ENCODE measurements around the gene SLC50A1. TPM values are rescaled to one million over a fixed set of nuclear protein-coding genes. Genes with fewer than 3 reads are reported as not detected.
A peak's percentile ranks its signal among the peaks of the same experiment; 100 is the strongest.

The SLC50A1 gene
- polyA plus RNA-seq, 2 of the 4 experiments (the other 2 are of a cell fraction), result 28.2 to 39.4 TPM

DNA sequence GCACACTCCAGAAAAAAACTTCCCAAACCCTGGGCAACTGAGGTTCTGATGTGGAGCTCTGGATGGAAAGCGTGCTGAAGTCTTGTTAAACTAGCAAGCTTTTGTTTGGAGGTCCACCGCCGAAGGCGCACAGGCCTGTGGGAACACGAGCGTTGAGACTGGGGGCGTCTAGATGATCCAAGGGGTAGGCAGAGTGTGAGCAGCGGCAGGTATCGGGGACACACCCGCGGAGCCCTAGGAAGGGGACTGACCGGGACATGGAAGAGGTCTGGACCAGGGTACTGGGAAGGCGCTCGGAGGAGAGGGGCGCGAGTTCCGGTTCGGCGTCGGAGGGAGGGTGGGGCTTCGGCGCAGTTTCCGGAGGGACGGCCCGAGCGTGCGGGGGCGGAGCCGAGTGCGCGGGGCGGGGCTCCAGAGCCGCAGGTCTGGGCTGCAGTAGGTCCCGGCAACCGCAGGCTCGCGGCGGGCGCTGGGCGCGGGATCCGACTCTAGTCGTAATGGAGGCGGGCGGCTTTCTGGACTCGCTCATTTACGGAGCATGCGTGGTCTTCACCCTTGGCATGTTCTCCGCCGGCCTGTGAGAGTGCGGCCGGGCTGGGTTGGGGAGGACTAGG is at the start of gene SLC50A1 (continued):
- TF ChIP-seq HOXB13 (CRISPR knock-in tag; IDR thresholded peaks at IDR 0.05; ENCODE audit: low read depth), result 0 out of 2 replicates have a peak, but pooled peaks have one; percentile 25
- TF ChIP-seq, protein P1, sequence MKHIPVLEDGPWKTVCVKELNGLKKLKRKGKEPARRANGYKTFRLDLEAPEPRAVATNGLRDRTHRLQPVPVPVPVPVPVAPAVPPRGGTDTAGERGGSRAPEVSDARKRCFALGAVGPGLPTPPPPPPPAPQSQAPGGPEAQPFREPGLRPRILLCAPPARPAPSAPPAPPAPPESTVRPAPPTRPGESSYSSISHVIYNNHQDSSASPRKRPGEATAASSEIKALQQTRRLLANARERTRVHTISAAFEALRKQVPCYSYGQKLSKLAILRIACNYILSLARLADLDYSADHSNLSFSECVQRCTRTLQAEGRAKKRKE (CRISPR knock-in tag; IDR thresholded peaks at IDR 0.05; ENCODE audit: low read depth), result no peak
- no peak for TF ChIP-seq RNF2 (IDR thresholded peaks at IDR 0.05; ENCODE audit: borderline replicate concordance, low read depth)
- TF ChIP-seq, protein P2, sequence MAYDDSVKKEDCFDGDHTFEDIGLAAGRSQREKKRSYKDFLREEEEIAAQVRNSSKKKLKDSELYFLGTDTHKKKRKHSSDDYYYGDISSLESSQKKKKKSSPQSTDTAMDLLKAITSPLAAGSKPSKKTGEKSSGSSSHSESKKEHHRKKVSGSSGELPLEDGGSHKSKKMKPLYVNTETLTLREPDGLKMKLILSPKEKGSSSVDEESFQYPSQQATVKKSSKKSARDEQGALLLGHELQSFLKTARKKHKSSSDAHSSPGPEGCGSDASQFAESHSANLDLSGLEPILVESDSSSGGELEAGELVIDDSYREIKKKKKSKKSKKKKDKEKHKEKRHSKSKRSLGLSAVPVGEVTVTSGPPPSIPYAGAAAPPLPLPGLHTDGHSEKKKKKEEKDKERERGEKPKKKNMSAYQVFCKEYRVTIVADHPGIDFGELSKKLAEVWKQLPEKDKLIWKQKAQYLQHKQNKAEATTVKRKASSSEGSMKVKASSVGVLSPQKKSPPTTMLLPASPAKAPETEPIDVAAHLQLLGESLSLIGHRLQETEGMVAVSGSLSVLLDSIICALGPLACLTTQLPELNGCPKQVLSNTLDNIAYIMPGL (CRISPR knock-in tag; IDR thresholded peaks at IDR 0.05; ENCODE audit: borderline replicate concordance), result peak; percentile 42; the same call in 1 of the 2 replicates
- TF ChIP-seq CBX8 (IDR thresholded peaks at IDR 0.05), result no peak
- no peak; a peak in 1 of 4 replicates for TF ChIP-seq CEBPB (IDR thresholded peaks at IDR 0.05)

DNA sequence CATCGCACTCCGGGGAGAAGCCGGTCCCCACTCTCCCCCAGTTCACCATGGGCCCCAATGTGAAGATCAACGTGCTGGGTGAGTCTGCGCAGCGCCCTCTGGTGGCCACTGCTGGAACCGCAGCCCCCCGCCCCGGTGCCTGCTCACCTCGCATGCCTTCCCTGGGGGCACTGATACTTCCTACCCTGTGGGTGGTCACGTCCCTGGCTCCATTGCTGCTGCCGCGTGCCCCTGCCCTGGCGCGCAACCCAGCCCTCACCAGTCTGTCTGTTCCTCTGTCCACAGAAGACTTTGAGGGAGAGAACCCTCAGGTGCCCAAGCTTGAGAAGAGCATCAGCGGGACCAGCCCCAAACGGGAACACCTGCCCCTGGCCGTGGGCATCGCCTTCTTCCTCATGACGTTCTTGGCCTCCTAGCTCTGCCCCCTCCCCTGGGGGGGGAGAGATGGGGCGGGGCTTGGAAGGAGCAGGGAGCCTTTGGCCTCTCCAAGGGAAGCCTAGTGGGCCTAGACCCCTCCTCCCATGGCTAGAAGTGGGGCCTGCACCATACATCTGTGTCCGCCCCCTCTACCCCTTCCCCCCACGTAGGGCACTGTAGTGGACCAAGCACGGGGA is 49.4 kb upstream of the SLC50A1 start:
- Histone ChIP-seq H3K4me2 (peak overlapping the region; percentile 100), H3K4me1 (peaks cover 37% of the 10 kb centered on the region), H3K27ac (peak overlapping the region; percentile 74 to 88), H3K9me3 (no peaks in the 10 kb centered on the region), H3K4me3 (peak overlapping the region; percentile 59)
- peak; percentile 69 to 82 for DNase-seq (ENCODE audit: low read depth in 1 of 2, low spot score in 1 of 2)
- peak; percentile 19 to 58; a peak in 3 of 6 replicates for ATAC-seq
- no peak for FAIRE-seq
- CTCF ChIA-PET, result interaction anchor here (0.7 to 5.5 kb wide), 29 partner anchors 9 to 597 kb away, joined by 3 to 350 read pairs (median 6); partner anchors contain the start of genes ADAM15, DCST1, DCST2 and EFNA1
- POLR2A ChIA-PET, result interaction anchor here (1.8 kb wide), 1 partner anchor 113 kb away, joined by 7 read pairs; no protein-coding TSS in a partner anchor
- WGBS (ENCODE audit: missing lambda C conversion rate), result 9% methylated on average over 12 of the region's 24 CpGs
- no peak for TF ChIP-seq BHLHE40 (IDR thresholded peaks at IDR 0.05; ENCODE audit: low read depth, low read length)
- TF ChIP-seq ZFP36 (IDR thresholded peaks at IDR 0.05; ENCODE audit: borderline replicate concordance, partially characterized antibody), result no peak
- TF ChIP-seq, protein P3, sequence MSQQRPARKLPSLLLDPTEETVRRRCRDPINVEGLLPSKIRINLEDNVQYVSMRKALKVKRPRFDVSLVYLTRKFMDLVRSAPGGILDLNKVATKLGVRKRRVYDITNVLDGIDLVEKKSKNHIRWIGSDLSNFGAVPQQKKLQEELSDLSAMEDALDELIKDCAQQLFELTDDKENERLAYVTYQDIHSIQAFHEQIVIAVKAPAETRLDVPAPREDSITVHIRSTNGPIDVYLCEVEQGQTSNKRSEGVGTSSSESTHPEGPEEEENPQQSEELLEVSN (IDR thresholded peaks at IDR 0.05; ENCODE audit: borderline replicate concordance, low read depth), result no peak
- TF ChIP-seq KDM5A (IDR thresholded peaks at IDR 0.05), result no peak
- no peak for TF ChIP-seq CBX8 (IDR thresholded peaks at IDR 0.05)
- TF ChIP-seq, protein P4, sequence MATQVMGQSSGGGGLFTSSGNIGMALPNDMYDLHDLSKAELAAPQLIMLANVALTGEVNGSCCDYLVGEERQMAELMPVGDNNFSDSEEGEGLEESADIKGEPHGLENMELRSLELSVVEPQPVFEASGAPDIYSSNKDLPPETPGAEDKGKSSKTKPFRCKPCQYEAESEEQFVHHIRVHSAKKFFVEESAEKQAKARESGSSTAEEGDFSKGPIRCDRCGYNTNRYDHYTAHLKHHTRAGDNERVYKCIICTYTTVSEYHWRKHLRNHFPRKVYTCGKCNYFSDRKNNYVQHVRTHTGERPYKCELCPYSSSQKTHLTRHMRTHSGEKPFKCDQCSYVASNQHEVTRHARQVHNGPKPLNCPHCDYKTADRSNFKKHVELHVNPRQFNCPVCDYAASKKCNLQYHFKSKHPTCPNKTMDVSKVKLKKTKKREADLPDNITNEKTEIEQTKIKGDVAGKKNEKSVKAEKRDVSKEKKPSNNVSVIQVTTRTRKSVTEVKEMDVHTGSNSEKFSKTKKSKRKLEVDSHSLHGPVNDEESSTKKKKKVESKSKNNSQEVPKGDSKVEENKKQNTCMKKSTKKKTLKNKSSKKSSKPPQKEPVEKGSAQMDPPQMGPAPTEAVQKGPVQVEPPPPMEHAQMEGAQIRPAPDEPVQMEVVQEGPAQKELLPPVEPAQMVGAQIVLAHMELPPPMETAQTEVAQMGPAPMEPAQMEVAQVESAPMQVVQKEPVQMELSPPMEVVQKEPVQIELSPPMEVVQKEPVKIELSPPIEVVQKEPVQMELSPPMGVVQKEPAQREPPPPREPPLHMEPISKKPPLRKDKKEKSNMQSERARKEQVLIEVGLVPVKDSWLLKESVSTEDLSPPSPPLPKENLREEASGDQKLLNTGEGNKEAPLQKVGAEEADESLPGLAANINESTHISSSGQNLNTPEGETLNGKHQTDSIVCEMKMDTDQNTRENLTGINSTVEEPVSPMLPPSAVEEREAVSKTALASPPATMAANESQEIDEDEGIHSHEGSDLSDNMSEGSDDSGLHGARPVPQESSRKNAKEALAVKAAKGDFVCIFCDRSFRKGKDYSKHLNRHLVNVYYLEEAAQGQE (IDR thresholded peaks at IDR 0.05), result no peak
- no peak for TF ChIP-seq ZNF302 (CRISPR knock-in tag; IDR thresholded peaks at IDR 0.05)
- no peak for TF ChIP-seq POLR2A (IDR thresholded peaks at IDR 0.05; ENCODE audit: low read length)
- peak; percentile 26 to 39; a peak in 3 of 5 replicates for TF ChIP-seq RAD21 (conservative IDR thresholded peaks at IDR 0.05 in 1 of 2, IDR thresholded peaks at IDR 0.05 in 1 of 2)
- TF ChIP-seq FOSB (CRISPR knock-in tag; IDR thresholded peaks at IDR 0.05), result no peak
- no peak for TF ChIP-seq NFE2L2 (conservative IDR thresholded peaks at IDR 0.05; ENCODE audit: low read length)
- TF ChIP-seq, protein P5, sequence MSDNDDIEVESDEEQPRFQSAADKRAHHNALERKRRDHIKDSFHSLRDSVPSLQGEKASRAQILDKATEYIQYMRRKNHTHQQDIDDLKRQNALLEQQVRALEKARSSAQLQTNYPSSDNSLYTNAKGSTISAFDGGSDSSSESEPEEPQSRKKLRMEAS (IDR thresholded peaks at IDR 0.05), result peak; percentile 60; the same call in 1 of the 2 replicates
- TF ChIP-seq GATA3 (IDR thresholded peaks at IDR 0.05; ENCODE audit: borderline replicate concordance), result no peak
- no peak for TF ChIP-seq RARB (CRISPR knock-in tag; IDR thresholded peaks at IDR 0.05)
- TF ChIP-seq HOXB5 (CRISPR knock-in tag; IDR thresholded peaks at IDR 0.05), result no peak
- TF ChIP-seq HOXB13 (CRISPR knock-in tag; IDR thresholded peaks at IDR 0.05; ENCODE audit: low read depth), result no peak
- TF ChIP-seq, protein P6, sequence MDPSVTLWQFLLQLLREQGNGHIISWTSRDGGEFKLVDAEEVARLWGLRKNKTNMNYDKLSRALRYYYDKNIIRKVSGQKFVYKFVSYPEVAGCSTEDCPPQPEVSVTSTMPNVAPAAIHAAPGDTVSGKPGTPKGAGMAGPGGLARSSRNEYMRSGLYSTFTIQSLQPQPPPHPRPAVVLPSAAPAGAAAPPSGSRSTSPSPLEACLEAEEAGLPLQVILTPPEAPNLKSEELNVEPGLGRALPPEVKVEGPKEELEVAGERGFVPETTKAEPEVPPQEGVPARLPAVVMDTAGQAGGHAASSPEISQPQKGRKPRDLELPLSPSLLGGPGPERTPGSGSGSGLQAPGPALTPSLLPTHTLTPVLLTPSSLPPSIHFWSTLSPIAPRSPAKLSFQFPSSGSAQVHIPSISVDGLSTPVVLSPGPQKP (IDR thresholded peaks at IDR 0.05; ENCODE audit: low read depth, low read length), result no peak
- no peak for TF ChIP-seq EHF (CRISPR knock-in tag; IDR thresholded peaks at IDR 0.05)
- no peak for TF ChIP-seq RFX5 (IDR thresholded peaks at IDR 0.05)
- no peak for TF ChIP-seq EHMT2 (IDR thresholded peaks at IDR 0.05; ENCODE audit: low read depth)
- TF ChIP-seq, protein P2 (CRISPR knock-in tag; IDR thresholded peaks at IDR 0.05; ENCODE audit: borderline replicate concordance), result no peak
- TF ChIP-seq SMC3 (IDR thresholded peaks at IDR 0.05), result peak; percentile 48
- TF ChIP-seq MYC (IDR thresholded peaks at IDR 0.05; ENCODE audit: borderline replicate concordance, low read length), result no peak

All from A549 (cell line).